H1 (cell line): ENCODE measurements around the gene KRT72. TPM values are rescaled to one million over a fixed set of nuclear protein-coding genes. Genes with fewer than 3 reads are reported as not detected.

Experiments used
- CTCF ChIA-PET: fragments of 300-600 bp; sonication (Branson Sonifier 250); formaldehyde crosslinking; loops from one replicate; lab custom pipeline; 2021; ENCODE audit not compliant: partially characterized antibody; lab: Charles Lee
- POLR2A ChIA-PET: fragments of 300-600 bp; sonication (Branson Sonifier 250); formaldehyde crosslinking; loops from one replicate; lab custom pipeline; 2021; ENCODE audit warnings: inconsistent platforms; ENCODE audit not compliant: partially characterized antibody; lab: Charles Lee
- DNase-seq, 2 experiments: peaks; one replicate each; pipeline versions ENCODE4 v3.0.0 to v3.0.0-alpha.2; 2010 to 2022; ENCODE audit warnings: low spot score in 2 of 2, low read depth in 1 of 2, mixed read lengths in 1 of 2
- FAIRE-seq: peaks from 2 replicates; lab custom pipeline; 2011; peaks lifted over from hg19 to GRCh38; lab: Jason Lieb, UNC
- H2AFZ ChIP-seq: 2 replicates; pipeline ENCODE4 v1.8.1; 2012; ENCODE audit warnings: low read length, inconsistent platforms
- H2AK5ac ChIP-seq: 2 replicates; pipeline ENCODE4 v1.6.1; 2013; ENCODE audit warnings: low read depth, low read length
- H2BK120ac ChIP-seq: replicated peaks from 2 replicates; pipeline ENCODE3; 2013; ENCODE audit warnings: low read depth, low read length, inconsistent platforms
- H2BK12ac ChIP-seq: 2 replicates; pipeline ENCODE4 v1.6.1; 2013; ENCODE audit warnings: low read depth, low read length
- H2BK15ac ChIP-seq: 2 replicates; pipeline ENCODE4 v1.6.1; 2013; ENCODE audit warnings: low read length
- H2BK20ac ChIP-seq: 2 replicates; pipeline ENCODE4 v1.6.1; 2013; ENCODE audit warnings: low read length
- H2BK5ac ChIP-seq: 2 replicates; pipeline ENCODE4 v1.6.1; 2013; ENCODE audit warnings: low read depth, low read length
- H3K14ac ChIP-seq: 2 replicates; pipeline ENCODE4 v1.6.1; 2013; ENCODE audit warnings: inconsistent platforms; ENCODE audit not compliant: insufficient read length
- H3K18ac ChIP-seq: 2 replicates; pipeline ENCODE4 v1.6.1; 2013; ENCODE audit warnings: low read length; ENCODE audit errors: extremely low read depth
- H3K23ac ChIP-seq: 2 replicates; pipeline ENCODE4 v1.6.1; 2013; ENCODE audit warnings: inconsistent platforms; ENCODE audit not compliant: insufficient read length
- H3K23me2 ChIP-seq: 2 replicates; pipeline ENCODE4 v1.6.1; 2013; ENCODE audit warnings: low read depth, low read length
- H3K27ac ChIP-seq: 2 replicates; pipeline ENCODE4 v1.6.1; 2011; ENCODE audit warnings: low read depth, low read length, inconsistent platforms
- H3K27me3 ChIP-seq, 4 experiments: replicated peaks in 1 of 4; 1 replicate in 1 of 4; 2 replicates in 3 of 4; pipeline versions ENCODE4 v1.6.1 to v1.8.1; 2011 to 2013; ENCODE audit warnings: low read length in 3 of 4, mild to moderate bottlenecking in 3 of 4, inconsistent platforms in 2 of 4, mixed read lengths in 2 of 4, moderate library complexity in 1 of 4; ENCODE audit not compliant: control insufficient read depth in 3 of 4, insufficient read depth in 3 of 4; ENCODE audit errors: extremely low read depth in 1 of 4
- H3K36me3 ChIP-seq, 4 experiments: 2 replicates each; pipeline versions ENCODE4 v1.6.1 to v1.8.1; 2011 to 2013; ENCODE audit warnings: mild to moderate bottlenecking in 4 of 4, low read length in 3 of 4, moderate library complexity in 2 of 4, control low read depth in 1 of 4, inconsistent platforms in 1 of 4; ENCODE audit not compliant: insufficient read depth in 4 of 4, control insufficient read depth in 2 of 4
- H3K4ac ChIP-seq: replicated peaks from 2 replicates; pipeline ENCODE3; 2013; ENCODE audit warnings: low read length, low read depth, mixed read lengths, inconsistent platforms; ENCODE audit not compliant: insufficient read length
- H3K4me1 ChIP-seq, 4 experiments: replicated peaks in 1 of 4; 1 replicate in 1 of 4; 2 replicates in 3 of 4; pipeline versions ENCODE4 v1.6.1 to v1.8.1; 2011 to 2013; ENCODE audit warnings: low read length in 3 of 4, inconsistent platforms in 2 of 4, mixed read lengths in 1 of 4; ENCODE audit not compliant: insufficient read depth in 4 of 4, control insufficient read depth in 3 of 4
- H3K4me2 ChIP-seq, 2 experiments: 2 replicates each; pipeline versions ENCODE4 v1.6.1 to v1.8.1; 2011 to 2013; ENCODE audit warnings: low read depth in 2 of 2, low read length in 2 of 2, control low read depth in 1 of 2, inconsistent platforms in 1 of 2, mild to moderate bottlenecking in 1 of 2; ENCODE audit not compliant: insufficient read depth in 1 of 2
- H3K4me3 ChIP-seq, 4 experiments: fragments of 200-600, 300-600 bp in 1 of 4; sonication (generic), shearing (Covaris generic), sonication (Bioruptor Twin) in 1 of 4; 2 replicates each; pipeline versions ENCODE4 v1.5.1 to v1.8.1; 2011 to 2016; ENCODE audit warnings: low read length in 4 of 4, low read depth in 3 of 4, control low read depth in 2 of 4, inconsistent platforms in 2 of 4, mild to moderate bottlenecking in 2 of 4, mixed read lengths in 1 of 4, moderate library complexity in 1 of 4; ENCODE audit not compliant: insufficient read depth in 2 of 4; ENCODE audit errors: extremely low read depth in 1 of 4
- H3K56ac ChIP-seq: replicated peaks from 2 replicates; pipeline ENCODE3; 2013; ENCODE audit warnings: low read depth, mild to moderate bottlenecking, mixed read lengths, low read length, inconsistent platforms; ENCODE audit not compliant: insufficient read length
- H3K79me1 ChIP-seq: 2 replicates; pipeline ENCODE4 v1.6.1; 2013; ENCODE audit warnings: low read depth, low read length, control low read depth
- H3K79me2 ChIP-seq, 2 experiments: 2 replicates each; pipeline versions ENCODE4 v1.6.1 to v1.8.1; 2012 to 2013; ENCODE audit warnings: low read length in 2 of 2, mild to moderate bottlenecking in 2 of 2, inconsistent platforms in 1 of 2; ENCODE audit not compliant: insufficient read depth in 2 of 2, control insufficient read depth in 1 of 2
- H3K9ac ChIP-seq, 4 experiments: replicated peaks in 1 of 4; 1 replicate in 1 of 4; 2 replicates in 3 of 4; pipeline versions ENCODE4 v1.6.1 to v1.8.1; 2011 to 2013; ENCODE audit warnings: low read depth in 3 of 4, low read length in 3 of 4, control low read depth in 2 of 4, mild to moderate bottlenecking in 2 of 4, moderate library complexity in 2 of 4, inconsistent platforms in 1 of 4; ENCODE audit errors: extremely low read depth in 1 of 4
- H3K9me3 ChIP-seq, 2 experiments: 2 replicates each; pipeline versions ENCODE4 v1.6.1 to v1.8.1; 2012 to 2013; ENCODE audit warnings: mild to moderate bottlenecking in 2 of 2, moderate library complexity in 2 of 2, control low read depth in 1 of 2, inconsistent platforms in 1 of 2, low read depth in 1 of 2, low read length in 1 of 2, mixed read lengths in 1 of 2; ENCODE audit not compliant: insufficient read depth in 2 of 2
- H4K20me1 ChIP-seq, 2 experiments: replicated peaks in 1 of 2; 2 replicates each; pipeline versions ENCODE3 to v1.8.1; 2011 to 2013; ENCODE audit warnings: inconsistent platforms in 2 of 2, low read length in 2 of 2, mild to moderate bottlenecking in 1 of 2; ENCODE audit not compliant: insufficient read depth in 2 of 2, control insufficient read depth in 1 of 2
- H4K5ac ChIP-seq: 2 replicates; pipeline ENCODE4 v1.6.1; 2013; ENCODE audit warnings: low read length, low read depth, mixed read lengths, inconsistent platforms; ENCODE audit not compliant: insufficient read length
- H4K8ac ChIP-seq: 2 replicates; pipeline ENCODE4 v1.8.0; 2013; ENCODE audit warnings: mild to moderate bottlenecking, moderate library complexity, low read length, inconsistent platforms; ENCODE audit not compliant: insufficient read depth; ENCODE audit errors: extremely low read depth
- H4K91ac ChIP-seq: replicated peaks from 2 replicates; pipeline ENCODE3; 2013; ENCODE audit warnings: low read length, mixed read lengths, inconsistent platforms; ENCODE audit not compliant: insufficient read length
- ATF2 ChIP-seq: IDR thresholded peaks from 2 replicates; pipeline ENCODE4 v1.6.1; 2012; ENCODE audit warnings: low read length, inconsistent platforms
- CHD2 ChIP-seq: IDR thresholded peaks from 2 replicates; pipeline ENCODE4 v1.6.1; 2012; ENCODE audit warnings: low read length, improper control_type of control experiment
- GABPA ChIP-seq: IDR thresholded peaks from 2 replicates; pipeline ENCODE4 v1.6.1; 2011; ENCODE audit warnings: mild to moderate bottlenecking, low read length, moderate library complexity, borderline replicate concordance; ENCODE audit not compliant: insufficient read depth
- HDAC6 ChIP-seq: IDR thresholded peaks from one replicate; pipeline ENCODE4 v1.7.1; 2012; ENCODE audit warnings: low read depth, mild to moderate bottlenecking, inconsistent platforms, low read length, moderate library complexity
- JUN ChIP-seq: IDR thresholded peaks from 2 replicates; pipeline ENCODE4 v1.6.1; 2011; ENCODE audit warnings: low read depth, mild to moderate bottlenecking, improper control_type of control experiment, low read length
- KDM1A ChIP-seq: fragments of 200-600, 300-600 bp; sonication (generic); IDR thresholded peaks from 2 replicates; pipeline ENCODE4 v1.7.1; 2016; ENCODE audit warnings: mild to moderate bottlenecking, low read length, borderline replicate concordance
- MAFK ChIP-seq: IDR thresholded peaks from 2 replicates; pipeline ENCODE4 v1.6.1; 2012; ENCODE audit warnings: low read depth, mild to moderate bottlenecking, improper control_type of control experiment, low read length
- NANOG ChIP-seq: IDR thresholded peaks from 2 replicates; pipeline ENCODE4 v1.6.1; 2011; ENCODE audit warnings: low read length, low read depth, mild to moderate bottlenecking, inconsistent platforms; ENCODE audit not compliant: insufficient read depth, poor library complexity, severe bottlenecking
- POU5F1 ChIP-seq: IDR thresholded peaks from 2 replicates; pipeline ENCODE4 v1.6.1; 2011; ENCODE audit warnings: low read depth, mild to moderate bottlenecking, low read length, moderate library complexity
- SP1 ChIP-seq: IDR thresholded peaks from 2 replicates; pipeline ENCODE4 v1.6.1; 2011; ENCODE audit warnings: low read depth, low read length
- SP2 ChIP-seq: IDR thresholded peaks from 2 replicates; pipeline ENCODE4 v1.6.1; 2012; ENCODE audit warnings: mild to moderate bottlenecking, low read length, inconsistent platforms
- SRF ChIP-seq: IDR thresholded peaks from 2 replicates; pipeline ENCODE4 v1.6.1; 2011; ENCODE audit warnings: mild to moderate bottlenecking, low read depth, low read length, moderate library complexity
- TAF7 ChIP-seq: optimal IDR thresholded peaks from 2 replicates; pipeline ENCODE3; 2011; ENCODE audit warnings: low read depth, mild to moderate bottlenecking, inconsistent platforms, low read length, moderate library complexity, borderline replicate concordance
- YY1 ChIP-seq: IDR thresholded peaks from 2 replicates; pipeline ENCODE4 v1.6.1; 2011; ENCODE audit warnings: low read depth, mild to moderate bottlenecking, low read length
- WGBS, 2 experiments: shearing (Covaris generic) in 1 of 2; methylation state at CpG; one replicate each; pipeline versions ENCODE4 v1.1.6 to v1.1.7; 2013 to 2015; ENCODE audit warnings: low lambda C conversion rate in 2 of 2, mixed read lengths in 2 of 2, inconsistent platforms in 1 of 2, low coverage in 1 of 2, missing lambda C conversion rate in 1 of 2; ENCODE audit not compliant: insufficient replicate concordance in 2 of 2, insufficient coverage in 1 of 2, insufficient read length in 1 of 2; ENCODE audit errors: extremely low coverage in 1 of 2, missing lambda C conversion rate in 1 of 2; 5-methylcytosine and 5-hydroxymethylcytosine counted together
- polyA plus RNA-seq, 7 experiments: library from polyadenylated mRNA; depleted of rRNA in 3 of 7; stranded (reverse) in 5 of 7; unstranded in 2 of 7; fragments of >200 nt in 5 of 7; fragments of 200-250 nt in 2 of 7; gene quantifications; 1 replicate in 5 of 7; 2 replicates in 1 of 7; 4 replicates in 1 of 7; pipeline versions ENCODE4 v1.2.1 to v1.2.3, GENCODE V29; 2011 to 2013; ENCODE audit warnings: missing spikeins in 2 of 7, mixed read lengths in 2 of 7
- total RNA-seq: library from RNA; stranded (reverse); fragmentation: NEBNext Ultra II Directional; extraction: Animal tissue kit (Norgen Biotek cat#: 25700); gene quantifications from 2 replicates; pipeline ENCODE4 v1.2.1, GENCODE V29; 2021

KRT72 gene
- total and polyA plus RNA-seq, 2 of the 8 experiments (the other 6 are each of a cell fraction or from before 2014, with no cell fraction given) = not detected

GRCh38 chr12:52581481-52581880 is 19.8 kb downstream of the KRT72 start:
- Histone ChIP-seq H3K79me1 (no peaks in the 10 kb centered on the region), H3K79me2 (no peaks in the 10 kb centered on the region), H3K18ac (no peak overlapping the region), H2BK20ac (no peak overlapping the region), H3K4ac (no peak overlapping the region), H3K27me3 (no peaks in the 10 kb centered on the region), H3K23me2 (no peaks in the 10 kb centered on the region), H4K91ac (no peak overlapping the region), H3K27ac (no peak overlapping the region), H3K4me1 (no peaks in the 10 kb centered on the region), H2BK12ac (no peak overlapping the region), H2AFZ (no peak overlapping the region), H3K9ac (no peak overlapping the region), H4K8ac (no peak overlapping the region; the same call in 1 of the 2 replicates), H3K23ac (no peak overlapping the region), H4K5ac (no peak overlapping the region), H4K20me1 (no peaks in the 10 kb centered on the region), H3K9me3 (no peaks in the 10 kb centered on the region), H3K14ac (no peak overlapping the region), H3K56ac (no peak overlapping the region), H2BK15ac (no peak overlapping the region), H2BK120ac (no peak overlapping the region), H3K36me3 (no peaks in the 10 kb centered on the region), H3K4me3 (no peak overlapping the region), H2AK5ac (no peak overlapping the region), H3K4me2 (no peak overlapping the region), H2BK5ac (no peak overlapping the region)
- WGBS, 2 experiments = 98% methylated on average over 6 of the region's 6 CpGs; no CpG with 5 or more reads in 1 of the 2 experiments
- DNase-seq = no peak
- no peak for FAIRE-seq
- POLR2A ChIA-PET = no interaction called here
- CTCF ChIA-PET = interaction anchor here (1.0 to 23.2 kb wide), 27 partner anchors 8 to 404 kb away, joined by 3 to 502 read pairs (median 6); partner anchors contain the start of genes KRT74 and KRT85
- no peak for TF ChIP-seq YY1
- TF ChIP-seq NANOG = no peak
- TF ChIP-seq HDAC6 = no peak
- no peak for TF ChIP-seq KDM1A
- no peak for TF ChIP-seq SRF
- no peak for TF ChIP-seq JUN
- TF ChIP-seq GABPA = no peak
- no peak for TF ChIP-seq TAF7
- TF ChIP-seq SP1 = no peak
- no peak for TF ChIP-seq MAFK
- TF ChIP-seq CHD2 = no peak
- no peak for TF ChIP-seq POU5F1
- no peak for TF ChIP-seq ATF2
- TF ChIP-seq SP2 = no peak
